Amygdala (tissue), 56 donors: ENCODE results near the gene GTF2I.
"Not testable (repeated sequence)": the region's sequence is repeated elsewhere in the genome, so short reads cannot be mapped to it uniquely, and the experiment has no call there.

Experiments used
- DNase-seq, 56 donors: peaks; one replicate each; lab custom pipeline; 2025; lab: John Stamatoyannopoulos, UW

GTF2I gene

DNA sequence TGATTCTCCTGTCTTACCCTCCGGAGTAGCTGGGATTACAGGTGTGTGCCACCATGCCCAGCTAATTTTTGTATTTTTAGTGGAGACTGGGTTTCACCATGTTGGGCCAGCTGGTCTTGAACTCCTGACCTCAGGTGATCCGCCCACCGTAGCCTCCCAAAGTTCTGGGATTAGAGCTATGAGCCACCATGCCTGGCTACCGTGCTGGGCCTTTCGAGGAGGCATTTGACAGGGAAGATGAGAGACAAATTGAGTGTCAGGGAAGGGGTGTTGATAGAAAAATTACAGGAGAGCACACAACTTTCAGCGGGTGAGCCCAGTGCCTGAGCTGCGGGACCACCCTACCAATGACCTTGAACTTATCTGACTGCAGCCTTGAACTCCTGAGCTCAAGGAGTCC lies 112.5 kb downstream of the GTF2I start:
- DNase-seq = not testable (repeated sequence)

DNA sequence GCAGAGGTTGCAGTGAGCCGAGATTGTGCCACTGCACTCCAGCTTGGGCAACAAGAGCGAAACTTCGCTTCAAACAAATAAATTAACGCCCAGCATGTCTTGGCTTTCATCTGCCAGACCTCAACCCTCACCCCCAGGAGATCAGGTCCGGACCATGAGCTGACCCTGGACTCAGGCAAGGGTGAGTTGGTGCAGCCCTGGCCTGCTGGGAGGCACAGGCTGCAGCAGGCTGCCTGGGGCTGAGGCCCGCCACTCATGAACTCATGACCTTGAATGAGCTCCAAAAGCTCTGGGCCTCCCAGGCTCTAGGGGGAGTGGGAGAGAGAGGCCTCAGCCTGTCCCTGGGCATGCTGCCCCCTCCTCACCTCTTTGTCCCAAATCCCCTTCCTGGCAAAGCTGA lies 114.6 kb downstream of the GTF2I start:
- DNase-seq = not testable (repeated sequence)

DNA sequence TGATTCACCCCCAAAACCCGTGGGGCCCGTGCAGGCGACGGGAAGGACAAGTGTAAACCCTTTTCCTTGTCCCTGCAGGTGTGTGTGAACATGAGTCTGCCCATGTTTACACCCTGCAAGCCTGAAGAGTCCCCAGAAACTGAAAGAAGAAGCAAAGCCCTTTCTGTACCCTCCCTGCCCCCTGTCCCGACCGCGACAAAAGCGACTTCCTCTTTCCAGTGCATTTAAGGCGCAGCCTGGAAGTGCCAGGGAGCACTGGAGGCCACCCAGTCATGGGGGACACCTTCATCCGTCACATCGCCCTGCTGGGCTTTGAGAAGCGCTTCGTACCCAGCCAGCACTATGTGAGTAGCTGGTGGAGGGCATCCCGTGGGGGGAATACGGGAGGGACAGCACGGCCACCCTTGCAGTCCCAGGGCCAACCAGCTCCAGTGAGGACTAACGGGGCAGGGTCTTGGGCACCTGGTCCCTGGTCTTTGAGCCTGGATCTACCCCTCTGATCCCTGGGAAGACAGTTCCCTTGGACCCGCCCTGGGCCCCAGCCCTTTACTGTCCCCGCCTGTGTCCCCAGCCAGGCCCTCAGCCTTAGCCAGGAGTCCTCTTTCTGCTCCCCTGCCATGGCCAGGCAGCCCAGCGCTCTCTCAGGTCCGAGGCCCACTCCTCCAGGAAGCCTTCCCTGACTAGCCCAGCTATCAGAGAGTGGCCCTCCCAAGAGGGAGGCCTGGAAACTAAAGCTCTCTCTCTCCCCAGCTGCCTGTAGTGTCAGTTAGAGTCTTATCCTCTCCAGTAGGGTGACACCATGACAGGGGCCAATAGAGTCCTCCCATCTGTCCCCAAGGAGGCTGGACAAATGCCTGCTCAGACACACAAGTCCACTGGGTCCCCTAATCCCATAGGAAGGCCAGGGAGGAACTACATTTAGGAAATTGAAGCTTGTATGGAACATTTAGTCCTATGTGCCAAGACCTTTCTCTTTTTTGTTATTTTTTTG lies 116.5 kb downstream of the GTF2I start, which contains the start of gene NCF1:
NCF1 (plus strand) TSS at position 252 of the 991 bp plus-strand sequence; CDS start at position 273, 21 bp downstream.
- not testable (repeated sequence) for DNase-seq

DNA sequence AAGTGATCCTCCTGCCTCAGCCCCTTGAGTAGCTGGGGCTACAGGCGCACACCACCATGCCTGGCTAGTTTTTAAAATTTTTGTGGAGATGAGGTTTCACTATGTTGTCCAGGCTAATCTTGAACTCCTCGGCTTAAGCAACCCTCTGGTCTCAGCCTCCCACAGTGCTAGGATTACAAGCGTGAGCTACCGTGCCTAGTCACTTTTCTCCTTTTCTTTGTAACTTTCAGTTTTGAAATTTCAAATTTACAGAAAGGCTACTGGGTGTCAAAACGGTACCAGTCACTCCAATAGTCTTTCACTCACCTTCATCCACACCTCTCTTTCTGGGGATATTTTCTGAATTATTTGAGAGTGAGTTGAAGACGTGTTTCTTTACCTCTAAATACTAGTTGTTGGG lies 117.6 kb downstream of the GTF2I start:
- DNase-seq = not testable (repeated sequence)

DNA sequence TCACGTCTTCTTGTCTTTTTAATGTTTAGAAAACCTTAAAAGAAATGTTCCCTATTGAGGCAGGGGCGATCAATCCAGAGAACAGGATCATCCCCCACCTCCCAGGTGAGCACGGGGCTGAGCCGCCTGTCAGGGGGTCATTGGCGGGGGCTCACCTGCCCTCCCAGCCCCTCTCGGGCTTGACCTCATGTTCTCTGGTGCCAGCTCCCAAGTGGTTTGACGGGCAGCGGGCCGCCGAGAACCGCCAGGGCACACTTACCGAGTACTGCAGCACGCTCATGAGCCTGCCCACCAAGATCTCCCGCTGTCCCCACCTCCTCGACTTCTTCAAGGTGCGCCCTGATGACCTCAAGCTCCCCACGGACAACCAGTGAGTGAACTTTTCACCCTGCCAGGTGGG lies 121.5 kb downstream of the GTF2I start:
- DNase-seq = not testable (repeated sequence)

DNA sequence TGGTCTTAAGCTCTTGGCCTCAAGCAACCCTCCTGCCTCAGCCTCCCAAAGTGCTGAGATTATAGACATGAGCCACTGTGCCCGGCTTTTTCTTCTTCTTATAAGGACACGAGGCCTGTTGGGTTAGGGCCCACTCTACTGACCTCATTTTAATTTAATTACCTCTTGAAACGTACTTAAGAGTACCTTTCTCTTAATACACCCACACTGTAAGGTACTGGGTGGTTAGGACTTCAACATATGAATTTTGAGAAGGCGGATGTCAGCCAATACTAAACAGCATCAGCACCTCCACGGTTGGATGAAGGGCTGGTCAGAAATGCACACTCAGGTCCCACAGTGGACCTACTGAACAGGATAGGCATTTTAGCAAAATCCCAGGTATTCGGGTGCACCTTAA lies 124.2 kb downstream of the GTF2I start:
- DNase-seq = not testable (repeated sequence)

DNA sequence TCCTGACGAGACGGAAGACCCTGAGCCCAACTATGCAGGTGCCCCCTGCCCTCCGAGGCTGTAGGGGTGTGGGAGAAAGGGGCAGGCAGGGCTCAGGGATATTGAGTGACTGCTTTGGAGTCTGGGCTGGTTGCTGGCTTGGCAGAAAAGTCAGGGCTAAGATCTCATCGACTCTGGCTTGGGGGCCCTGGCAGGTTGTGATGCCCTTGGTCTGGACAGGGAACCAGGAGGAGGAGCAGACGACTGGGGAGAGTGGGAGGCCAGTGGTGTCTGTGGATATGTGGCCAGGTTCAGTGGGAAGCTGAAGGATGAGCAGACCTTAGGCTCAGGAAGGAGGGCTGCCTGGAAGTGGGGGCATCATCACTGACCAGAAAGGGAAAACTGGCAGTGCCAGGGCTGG lies 126.1 kb downstream of the GTF2I start:
- DNase-seq = not testable (repeated sequence)

DNA sequence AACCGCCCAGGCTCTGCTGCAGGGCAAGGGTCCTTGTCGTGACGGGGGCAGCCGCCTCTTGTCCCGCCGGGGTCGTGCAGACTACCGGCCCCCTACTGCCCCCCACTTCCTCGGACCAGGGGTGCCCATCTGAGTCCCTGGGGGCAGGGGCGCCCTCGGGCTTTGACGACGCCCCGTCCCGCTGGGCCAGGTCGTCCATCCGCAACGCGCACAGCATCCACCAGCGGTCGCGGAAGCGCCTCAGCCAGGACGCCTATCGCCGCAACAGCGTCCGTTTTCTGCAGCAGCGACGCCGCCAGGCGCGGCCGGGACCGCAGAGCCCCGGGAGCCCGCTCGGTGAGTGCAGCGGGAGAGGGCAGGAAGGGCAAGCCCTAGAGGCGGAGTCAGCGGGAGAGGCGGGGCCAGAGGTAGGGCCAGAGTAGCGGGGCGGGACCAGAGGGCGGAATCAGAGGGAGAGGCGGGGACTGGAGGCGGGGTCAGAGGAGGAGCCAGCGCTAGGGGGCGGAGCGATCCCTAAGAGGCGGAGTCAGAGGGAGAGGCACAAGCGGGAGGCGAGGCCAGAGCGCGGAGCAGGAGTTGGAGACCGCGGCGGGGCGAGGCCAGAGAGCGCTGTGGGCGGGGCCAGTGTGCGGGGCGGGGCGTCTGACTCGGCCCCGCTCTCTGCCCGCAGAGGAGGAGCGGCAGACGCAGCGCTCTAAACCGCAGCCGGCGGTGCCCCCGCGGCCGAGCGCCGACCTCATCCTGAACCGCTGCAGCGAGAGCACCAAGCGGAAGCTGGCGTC lies 131.0 kb downstream of the GTF2I start:
- peak; percentile 2 to 96 (median 85) for DNase-seq

DNA sequence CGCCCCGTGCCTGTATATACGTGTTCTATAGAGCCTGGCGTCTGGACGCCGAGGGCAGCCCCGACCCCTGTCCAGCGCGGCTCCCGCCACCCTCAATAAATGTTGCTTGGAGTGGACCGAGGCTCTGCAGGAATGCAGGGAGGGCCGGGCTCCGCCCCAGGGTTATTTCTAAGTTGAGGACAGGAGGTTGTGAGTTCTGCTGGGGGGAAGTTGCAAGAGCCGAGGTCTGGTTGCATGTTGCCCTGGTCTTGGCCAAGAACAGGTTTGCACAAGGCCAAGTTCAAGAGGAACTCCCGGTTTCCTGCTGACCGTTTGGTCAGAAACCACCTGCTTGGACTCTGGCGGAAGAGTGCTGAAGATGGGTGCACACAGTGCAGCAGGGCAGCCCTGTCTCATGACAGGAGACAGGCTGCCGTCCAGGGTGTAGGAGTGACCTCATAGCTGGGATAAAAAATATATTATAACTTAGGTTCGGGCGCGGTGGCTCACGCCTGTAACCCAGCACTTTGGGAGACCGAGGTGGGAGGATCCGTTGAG lies 131.8 kb downstream of the GTF2I start:
- DNase-seq = not testable (repeated sequence)

DNA sequence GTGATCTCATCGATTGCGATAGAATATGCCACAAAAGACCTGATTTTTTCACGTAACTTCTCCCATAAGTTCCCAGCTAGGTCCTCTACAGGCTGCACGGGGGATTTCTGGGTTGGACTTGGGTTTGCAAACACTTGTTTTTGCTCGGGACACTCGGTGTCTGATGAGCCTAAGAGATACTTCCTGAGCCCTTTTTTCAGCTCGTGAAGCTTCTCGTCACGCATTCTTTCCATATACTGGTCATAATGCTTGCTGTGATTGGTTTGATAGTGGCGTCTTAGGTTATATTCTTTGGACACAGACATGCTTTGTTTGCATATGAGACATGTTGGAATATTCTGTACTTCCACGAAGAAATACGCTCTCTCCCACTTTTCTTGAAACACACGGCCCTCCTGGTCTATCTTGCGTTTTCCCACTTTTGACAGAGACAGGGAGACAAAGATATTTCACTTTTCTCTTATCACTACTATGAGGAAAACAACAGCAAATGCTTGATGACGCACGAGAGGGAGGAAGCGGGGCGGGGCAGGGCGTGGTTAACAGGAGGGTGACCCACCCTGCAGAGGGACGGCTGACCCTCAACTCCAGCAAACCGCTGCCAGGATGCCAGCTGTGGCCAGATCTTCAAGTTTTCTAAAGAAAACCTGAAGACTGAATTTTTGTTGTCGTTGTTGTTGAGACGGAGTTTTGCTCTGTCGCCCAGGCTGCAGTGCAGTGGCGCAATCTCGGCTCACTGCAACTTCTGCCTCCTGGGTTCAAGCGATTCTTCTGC lies 140.5 kb downstream of the GTF2I start:
- not testable (repeated sequence) for DNase-seq

DNA sequence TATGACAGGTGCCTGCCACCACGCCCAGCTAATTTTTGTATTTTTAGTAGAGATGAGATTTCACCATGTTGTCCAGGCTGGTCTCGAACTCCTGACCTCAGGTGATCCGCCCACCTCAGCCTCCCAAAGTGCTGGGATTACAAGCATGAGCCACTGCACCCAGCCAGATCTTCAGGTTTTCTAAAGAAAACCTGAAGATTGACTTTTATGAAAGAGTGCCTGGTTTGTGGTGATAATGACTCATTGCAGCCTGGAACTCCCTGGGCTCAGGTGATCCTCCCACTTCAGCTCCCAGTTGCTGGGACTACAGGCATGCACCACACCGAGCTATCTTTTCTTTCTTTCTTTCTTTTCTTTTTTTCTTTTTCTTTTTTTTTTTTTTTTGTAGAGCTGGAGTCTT lies 141.1 kb downstream of the GTF2I start:
- DNase-seq = not testable (repeated sequence)
